K562 (cell line): Measurements from ENCODE around the gene HPDL. TPM values are rescaled to one million over a fixed set of nuclear protein-coding genes. Genes with fewer than 3 reads are reported as not detected.

ENCODE experiments used
- ATAC-seq: fragments of 200-7000 bp; cut with Tn5 transposase; 3 replicates; pipeline ENCODE4 v1.9.1; 2020; ENCODE audit warnings: moderate library complexity
- BruUV-seq: library from RNA; stranded (reverse); fragments of 400-500 nt; replicated peaks from 2 replicates; lab custom pipeline; 2021; lab: Mats Ljungman, UMichigan
- CTCF ChIA-PET: fragments of 300-600 bp; formaldehyde crosslinking; extraction: SDS; loops from one replicate; lab custom pipeline; 2021; ENCODE audit warnings: low intra/inter-chr PET ratio; lab: Yijun Ruan, JAX
- POLR2A ChIA-PET: fragments of 300-600, 350-650 bp; sonication (Branson Sonifier 250); formaldehyde crosslinking; extraction: SDS; loops from one replicate; lab custom pipeline; 2021; ENCODE audit warnings: antibody characterized with exemption, inconsistent platforms; lab: Yijun Ruan, JAX
- DNase-seq, 4 experiments: peaks; one replicate each; pipeline versions ENCODE4 v3.0.0 to v3.0.0-alpha.2; 2011 to 2018; ENCODE audit warnings: low spot score in 3 of 4, mixed read lengths in 3 of 4; ENCODE audit errors: extremely low read depth in 1 of 4
- FAIRE-seq: peaks from 2 replicates; lab custom pipeline; 2011; peaks lifted over from hg19 to GRCh38; lab: Jason Lieb, UNC
- H2AFZ ChIP-seq: 2 replicates; pipeline ENCODE4 v1.6.0; 2011; ENCODE audit warnings: low read depth, low read length, control low read depth, inconsistent platforms
- H3K27ac ChIP-seq: fragments of 200-600 bp; 3 replicates; pipeline ENCODE4 v1.8.0; 2011; ENCODE audit warnings: low read depth, mild to moderate bottlenecking, control low read depth, inconsistent platforms, low read length, moderate library complexity, mixed read lengths; ENCODE audit errors: extremely low read depth
- H3K27me3 ChIP-seq, 2 experiments: fragments of 300-600 bp in 1 of 2; 2 replicates in 1 of 2; 3 replicates in 1 of 2; pipeline versions ENCODE4 v1.6.0 to v1.8.0; 2011; ENCODE audit warnings: inconsistent platforms in 2 of 2, low read length in 2 of 2, mild to moderate bottlenecking in 1 of 2, mixed read lengths in 1 of 2, moderate library complexity in 1 of 2; ENCODE audit not compliant: control insufficient read depth in 2 of 2, insufficient read depth in 2 of 2
- H3K36me3 ChIP-seq: fragments of 300-600 bp; 3 replicates; pipeline ENCODE4 v1.8.0; 2011; ENCODE audit warnings: mild to moderate bottlenecking, low read length, inconsistent platforms; ENCODE audit not compliant: control insufficient read depth, insufficient read depth
- H3K4me1 ChIP-seq, 2 experiments: fragments of 200-600 bp in 1 of 2; replicated peaks in 1 of 2; 2 replicates in 1 of 2; 3 replicates in 1 of 2; pipeline versions ENCODE4 v1.5.1 to v1.8.0; 2011; ENCODE audit warnings: inconsistent platforms in 2 of 2, low read length in 2 of 2, mild to moderate bottlenecking in 1 of 2, mixed read lengths in 1 of 2, moderate library complexity in 1 of 2; ENCODE audit not compliant: control insufficient read depth in 2 of 2, insufficient read depth in 2 of 2
- H3K4me2 ChIP-seq: 2 replicates; pipeline ENCODE4 v1.6.1; 2011; ENCODE audit warnings: low read length, control low read depth, inconsistent platforms, mixed read lengths; ENCODE audit not compliant: insufficient read depth
- H3K4me3 ChIP-seq: fragments of 200-600 bp; sonication (generic), shearing (Covaris generic); 2 replicates; pipeline ENCODE4 v1.5.1; 2016; ENCODE audit warnings: control low read depth, inconsistent platforms
- H3K79me2 ChIP-seq: fragments of 200-600 bp; 3 replicates; pipeline ENCODE4 v1.8.0; 2011; ENCODE audit warnings: low read length, inconsistent platforms; ENCODE audit not compliant: control insufficient read depth, insufficient read depth
- H3K9ac ChIP-seq, 2 experiments: 2 replicates each; pipeline versions ENCODE4 v1.6.0 to v1.6.1; 2011; ENCODE audit warnings: low read depth in 2 of 2, low read length in 2 of 2, control low read depth in 1 of 2, inconsistent platforms in 1 of 2, mild to moderate bottlenecking in 1 of 2, mixed read lengths in 1 of 2; ENCODE audit not compliant: insufficient read depth in 1 of 2
- H3K9me1 ChIP-seq: one replicate; pipeline ENCODE4 v1.6.0; 2011; ENCODE audit warnings: inconsistent platforms, mild to moderate bottlenecking, low read length, moderate library complexity; ENCODE audit not compliant: control insufficient read depth, insufficient read depth
- H3K9me3 ChIP-seq: replicated peaks from 2 replicates; pipeline ENCODE4 v1.5.1; 2011; ENCODE audit warnings: low read depth, low read length, inconsistent platforms; ENCODE audit not compliant: control insufficient read depth, insufficient read depth
- H4K20me1 ChIP-seq: replicated peaks from 2 replicates; pipeline ENCODE4 v1.6.1; 2011; ENCODE audit warnings: low read length, inconsistent platforms, mixed read lengths; ENCODE audit not compliant: control insufficient read depth, insufficient read depth
- BCOR ChIP-seq: fragments of 450-650 bp; IDR thresholded peaks from 2 replicates; pipeline ENCODE4 v1.6.1; 2016
- GATAD2A ChIP-seq: fragments of 450-650 bp; IDR thresholded peaks from 2 replicates; pipeline ENCODE4 v1.6.1; 2017
- MXD1 ChIP-seq: fragments of 250-450 bp; sonication (Bioruptor Pico); IDR thresholded peaks from 2 replicates; pipeline ENCODE4 v1.8.0; 2021; ENCODE audit warnings: borderline replicate concordance, mild to moderate bottlenecking, moderate library complexity; ENCODE audit not compliant: poor library complexity, severe bottlenecking
- SMARCA4 ChIP-seq: fragments of 450-650 bp; IDR thresholded peaks from 2 replicates; pipeline ENCODE4 v1.6.1; 2016
- SMARCE1 ChIP-seq: fragments of 450-650 bp; IDR thresholded peaks from 2 replicates; pipeline ENCODE4 v1.7.1; 2016; ENCODE audit warnings: mild to moderate bottlenecking
- SMC3 ChIP-seq: conservative IDR thresholded peaks from 2 replicates; pipeline ENCODE4 v1.6.1; 2011; ENCODE audit warnings: low read depth, low read length, improper control_type of control experiment; ENCODE audit not compliant: insufficient read depth
- XRCC4 ChIP-seq: IDR thresholded peaks from one replicate; pipeline ENCODE4 v1.6.1; 2011; ENCODE audit not compliant: insufficient read depth, insufficient read length; ENCODE audit errors: extremely low read depth
- ZBTB12 ChIP-seq: fragments of 250-450 bp; sonication (Bioruptor Pico); IDR thresholded peaks from 2 replicates; pipeline ENCODE4 v1.4.0; 2020
- ZNF407 ChIP-seq: fragments of 450-650 bp; IDR thresholded peaks from 2 replicates; pipeline ENCODE4 v1.6.1; 2016; ENCODE audit warnings: low read depth
- ZNF785 ChIP-seq: fragments of 250-450 bp; sonication (Bioruptor Pico); IDR thresholded peaks from 2 replicates; pipeline ENCODE4 v1.4.0; 2020; ENCODE audit warnings: mild to moderate bottlenecking
- WGBS: fragments of 100-300 bp; shearing (Covaris generic); methylation state at CpG from one replicate; pipeline ENCODE4 v1.1.6; 2016; ENCODE audit warnings: low coverage, mixed read lengths; ENCODE audit not compliant: insufficient coverage; ENCODE audit errors: missing lambda C conversion rate; 5-methylcytosine and 5-hydroxymethylcytosine counted together
- in situ Hi-C: fragments of 300-500 bp; cut with MboI; formaldehyde crosslinking; loops from 4 replicates; pipeline ENCODE4 v1.15.0; 2018; ENCODE audit warnings: inconsistent platforms, mixed read lengths
- intact Hi-C: fragments of 100-400 bp; cut with micrococcal nuclease; formaldehyde crosslinking; loops from 2 replicates; pipeline ENCODE4 v1.14.2; 2022
- polyA plus RNA-seq, 8 experiments: library from polyadenylated mRNA; depleted of rRNA in 4 of 8; stranded (reverse) in 5 of 8; unstranded in 3 of 8; fragments of >200 nt; fragmentation: Nextera tagmentation in 2 of 8; fragmentation: Illumina TruSeq in 1 of 8; extraction: Ambion mirVana in 2 of 8; extraction: Trizol in 1 of 8; gene quantifications; 2 replicates each; pipeline versions ENCODE4 v1.2.1 to v1.2.3, GENCODE V29; 2011 to 2014; ENCODE audit warnings: inconsistent platforms in 1 of 8, missing spikeins in 1 of 8
- total RNA-seq, 7 experiments: library from RNA; depleted of rRNA in 6 of 7; stranded (reverse); fragments of >200 nt in 6 of 7; fragmentation: Illumina TruSeq in 2 of 7; extraction: Trizol in 2 of 7; gene quantifications; 2 replicates each; pipeline versions ENCODE4 v1.2.1 to v1.2.3, GENCODE V29; 2011 to 2021; ENCODE audit warnings: low replicate concordance in 1 of 7

HPDL gene
- total and polyA plus RNA-seq, 9 of the 15 experiments (the other 6 are each of a cell fraction or from before 2014, with no cell fraction given), result not detected

GRCh38 chr1:45339789-45340558 is 13.3 kb downstream of the HPDL start, which contains the start of the genes MUTYH and TOE1:
Gene MUTYH (minus strand): TSS chr1:45340440. CDS start chr1:45334505, 5,935 bp downstream.
Gene TOE1 (plus strand): TSS chr1:45340170. CDS start chr1:45340253, 83 bp downstream.
- peak; percentile 98 to 99 (median 98) for DNase-seq
- Histone ChIP-seq H3K4me3 (peak within 1 kb of the TSS; percentile 66), H3K36me3 (peaks cover 50% of the 10 kb centered on the region), H4K20me1 (peaks cover 5% of the 10 kb centered on the region; the same call in 1 of the 2 replicates), H2AFZ (peak within 1 kb of the TSS; percentile 97), H3K4me1 (peaks cover 6 to 18% of the 10 kb centered on the region in 2 experiments; a peak in 4 of 5 replicates), H3K79me2 (peaks cover 47% of the 10 kb centered on the region), H3K4me2 (peak within 1 kb of the TSS; percentile 93), H3K27ac (peak within 1 kb of the TSS; percentile 94), H3K9ac (peak within 1 kb of the TSS; percentile 96), H3K27me3 (no peaks in the 10 kb centered on the region), H3K9me1 (peaks cover 5% of the 10 kb centered on the region), H3K9me3 (peaks cover 9% of the 10 kb centered on the region)
- under 1% methylated on average over 70 of the region's 70 CpGs for WGBS
- no TSS peak for BruUV-seq
- peak; percentile 95 for ATAC-seq
- ChIA-PET CTCF (interaction anchor here (1.6 kb wide), 1 partner anchor 153 kb away, joined by 7 read pairs; no protein-coding TSS in a partner anchor), POLR2A (interaction anchor here (0.6 to 13.3 kb wide), 55 partner anchors 8 to 1377 kb away, joined by 3 to 226 read pairs (median 4); partner anchors contain the start of genes AKR1A1, BEST4, CCDC163 and HECTD3)
- FAIRE-seq, result peak; percentile 93
- intact Hi-C loops, result loop anchor here (1.0 to 5.0 kb wide), 2 partner anchors 36 to 152 kb away; partner anchors contain the start of gene TESK2
- in situ Hi-C loops, result no loop called here
- TF ChIP-seq ZNF785 (CRISPR knock-in tag) (no peak), SMARCE1 (peak; percentile 69), GATAD2A (no peak), MXD1 (no peak), ZBTB12 (CRISPR knock-in tag) (peak; percentile 1; the same call in 1 of the 2 replicates), SMARCA4 (peak; percentile 69), BCOR (no peak; the same call in 1 of the 2 replicates), ZNF407 (no peak), XRCC4 (no peak), SMC3 (no peak)
